Activated naive CD4-positive, alpha-beta T cell treated with anti-CD3 and anti-CD28 coated beads for 36 hours (primary cell): ENCODE results near the gene DNAJB6. TPM values are rescaled to one million over a fixed set of nuclear protein-coding genes. Genes with fewer than 3 reads are reported as not detected.

ENCODE experiments used
- CTCF ChIA-PET: fragments of 350-600 bp; sonication (Branson Sonifier 250); formaldehyde crosslinking; loops from one replicate; lab custom pipeline; 2021; ENCODE audit warnings: antibody characterized with exemption; lab: Charles Lee
- DNase-seq: peaks from one replicate; pipeline ENCODE4 v3.0.0-alpha.2; 2020
- H3K27ac Mint-ChIP-seq: one replicate; pipeline ENCODE4 v1.8.0; 2021; ENCODE audit warnings: mild to moderate bottlenecking, mixed read lengths
- H3K27me3 Mint-ChIP-seq: one replicate; pipeline ENCODE4 v1.8.0; 2021; ENCODE audit warnings: low read depth, mixed read lengths
- H3K36me3 Mint-ChIP-seq: one replicate; pipeline ENCODE4 v1.8.0; 2021; ENCODE audit warnings: low read depth, mixed read lengths
- H3K4me1 Mint-ChIP-seq: one replicate; pipeline ENCODE4 v1.8.0; 2021; ENCODE audit warnings: low read depth, mixed read lengths
- H3K4me3 Mint-ChIP-seq: one replicate; pipeline ENCODE4 v1.8.0; 2021; ENCODE audit warnings: mild to moderate bottlenecking, moderate library complexity, mixed read lengths
- H3K9me3 Mint-ChIP-seq: one replicate; pipeline ENCODE4 v1.8.0; 2021; ENCODE audit warnings: mixed read lengths
- intact Hi-C: fragments of 100-400 bp; cut with micrococcal nuclease; formaldehyde crosslinking; loops from one replicate; pipeline ENCODE4 v1.15.1; 2023
- total RNA-seq, 2 experiments: library from RNA; stranded (reverse); gene quantifications; one replicate each; pipeline ENCODE4 v1.2.3, GENCODE V29; 2021

DNAJB6 gene
- 10 to 100 TPM; 69.0 to 72.1 TPM for total RNA-seq

DNA sequence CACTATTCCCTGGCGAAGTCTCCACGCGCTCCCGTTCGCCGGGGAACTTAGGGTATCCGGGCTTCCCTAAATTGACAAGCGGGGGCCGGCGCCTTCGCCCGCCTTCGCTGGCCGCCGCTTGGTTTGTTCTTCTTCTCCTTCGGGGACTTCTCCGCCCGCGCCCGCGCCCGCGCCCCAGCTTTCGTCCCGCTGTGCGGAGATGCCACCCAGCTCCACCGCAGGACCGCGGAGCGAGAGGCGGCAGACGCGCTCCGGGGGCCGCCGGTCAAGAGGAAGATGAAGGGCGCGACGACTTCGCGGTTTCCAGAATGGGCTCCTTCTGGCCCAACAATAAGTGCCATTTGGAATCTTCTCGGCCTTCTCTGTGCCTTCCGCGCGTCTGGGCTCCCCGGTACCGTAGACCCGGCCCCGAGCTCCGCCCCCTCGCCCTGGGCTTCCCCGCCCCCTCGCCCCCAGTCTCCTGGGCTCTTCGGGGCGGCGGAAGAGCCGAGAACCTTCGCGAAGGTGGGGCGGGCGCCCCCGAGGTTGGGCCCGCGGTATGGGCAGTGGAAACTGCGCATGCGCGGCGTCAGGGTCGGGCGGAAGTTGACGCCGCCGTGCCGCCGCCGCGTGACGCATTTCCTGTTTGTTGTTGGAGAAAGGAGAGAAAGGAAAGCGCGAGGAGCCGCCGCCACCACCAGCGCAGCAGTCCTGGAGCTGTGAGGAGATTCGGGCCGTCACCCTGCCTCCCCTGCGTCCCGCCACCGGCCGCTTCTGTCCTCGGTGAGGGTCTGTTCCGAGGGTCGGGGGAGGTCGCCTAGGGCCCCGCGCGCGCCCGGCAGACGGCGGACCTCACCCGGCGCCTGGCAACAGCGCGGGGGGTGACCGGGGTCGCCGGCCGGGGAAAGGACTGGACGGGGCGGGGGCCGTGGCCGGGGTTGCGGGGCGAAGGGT is at the start of gene DNAJB6:
TSS of gene DNAJB6 (plus strand) at position 622 of the 933 bp plus-strand sequence. CDS start 21,569 bp downstream, outside the sequence.
- peak; percentile 95 for DNase-seq
- Mint-ChIP-seq H3K4me3 (peak within 1 kb of the TSS; percentile 92), H3K36me3 (peaks cover 24% of the 10 kb centered on the region), H3K9me3 (no peaks in the 10 kb centered on the region), H3K27me3 (no peaks in the 10 kb centered on the region), H3K4me1 (peaks cover 39% of the 10 kb centered on the region), H3K27ac (peak within 1 kb of the TSS; percentile 95)
- CTCF ChIA-PET: no interaction called here
- intact Hi-C loops: loop anchor here (1.0 to 2.0 kb wide), 4 partner anchors 18 to 444 kb away; partner anchors contain the start of genes LMBR1 and UBE3C

DNA sequence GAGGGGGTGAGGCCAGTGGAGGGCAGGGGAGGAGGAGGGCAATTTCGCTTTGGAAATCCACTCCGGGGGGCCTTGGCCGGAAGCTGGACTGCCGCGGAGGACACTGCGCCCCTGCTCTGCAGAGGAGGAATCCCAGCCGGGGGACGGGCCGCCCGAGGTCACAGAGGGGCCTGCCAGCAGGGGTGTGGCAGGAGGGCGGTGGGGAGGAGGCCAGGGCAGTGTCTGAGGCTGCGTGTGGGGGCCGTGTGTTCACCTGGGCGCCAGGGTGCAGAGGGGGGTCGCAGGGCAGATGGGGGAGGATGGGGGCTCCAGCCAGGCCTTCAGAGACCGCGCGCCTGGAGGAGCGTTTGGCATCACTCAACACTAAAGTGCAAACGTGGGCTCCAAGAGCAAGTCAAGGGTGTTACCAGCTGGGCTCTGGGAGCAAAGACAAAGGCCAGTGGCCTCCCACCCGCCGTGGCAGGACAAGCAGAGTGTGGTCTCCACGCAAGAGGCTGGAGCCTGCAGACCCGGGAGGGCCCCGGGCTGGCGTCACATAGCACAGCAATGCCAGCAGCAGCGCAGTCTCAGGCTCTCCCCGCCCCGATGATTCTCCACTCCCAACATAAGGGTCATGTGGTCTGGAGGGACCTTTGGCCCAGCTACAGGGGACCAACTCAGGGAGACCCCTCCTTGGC is 45.3 kb upstream of the DNAJB6 start:
- no peak overlapping the region for H3K27ac Mint-ChIP-seq
- no peaks in the 10 kb centered on the region for H3K4me1 Mint-ChIP-seq
- CTCF ChIA-PET: no interaction called here
- H3K36me3 Mint-ChIP-seq: no peaks in the 10 kb centered on the region
- DNase-seq: no peak
- no peaks in the 10 kb centered on the region for H3K9me3 Mint-ChIP-seq
- intact Hi-C loops: no loop called here
- H3K4me3 Mint-ChIP-seq: no peak overlapping the region
- H3K27me3 Mint-ChIP-seq: no peaks in the 10 kb centered on the region

DNA sequence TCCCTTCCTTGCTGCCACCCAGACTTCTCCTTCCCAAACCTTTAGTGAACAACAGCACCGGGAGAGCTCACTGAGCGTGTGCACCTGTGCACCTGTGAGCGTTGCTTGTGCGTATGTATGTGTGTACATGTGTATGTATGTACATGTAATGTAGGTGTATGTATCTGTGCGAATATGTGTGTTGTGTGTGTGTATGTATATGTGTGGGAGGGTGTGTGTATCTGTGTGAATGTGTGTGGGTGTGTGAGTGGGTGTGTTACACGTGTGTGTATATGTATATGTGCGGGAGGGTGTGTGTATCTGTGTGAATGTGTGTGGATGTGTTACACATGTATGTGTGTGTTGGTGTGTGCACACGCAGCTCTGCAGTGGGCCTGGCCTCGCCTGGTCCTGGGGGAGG is 44.5 kb upstream of the DNAJB6 start:
- Mint-ChIP-seq H3K4me3 (no peak overlapping the region), H3K9me3 (no peaks in the 10 kb centered on the region), H3K27me3 (no peaks in the 10 kb centered on the region), H3K4me1 (peaks cover 4% of the 10 kb centered on the region), H3K27ac (no peak overlapping the region), H3K36me3 (no peaks in the 10 kb centered on the region)
- no peak for DNase-seq
- CTCF ChIA-PET: no interaction called here
- intact Hi-C loops: no loop called here

GRCh38 chr7:157292770-157293412 is 43.9 kb upstream of the DNAJB6 start:
- no peaks in the 10 kb centered on the region for H3K36me3 Mint-ChIP-seq
- H3K27me3 Mint-ChIP-seq: no peaks in the 10 kb centered on the region
- no peak for DNase-seq
- no peak overlapping the region for H3K4me3 Mint-ChIP-seq
- CTCF ChIA-PET: interaction anchor here (1.0 kb wide), 1 partner anchor 19 kb away, joined by 3 read pairs; no protein-coding TSS in a partner anchor
- peaks cover 6% of the 10 kb centered on the region for H3K4me1 Mint-ChIP-seq
- intact Hi-C loops: no loop called here
- no peaks in the 10 kb centered on the region for H3K9me3 Mint-ChIP-seq
- no peak overlapping the region for H3K27ac Mint-ChIP-seq

DNA sequence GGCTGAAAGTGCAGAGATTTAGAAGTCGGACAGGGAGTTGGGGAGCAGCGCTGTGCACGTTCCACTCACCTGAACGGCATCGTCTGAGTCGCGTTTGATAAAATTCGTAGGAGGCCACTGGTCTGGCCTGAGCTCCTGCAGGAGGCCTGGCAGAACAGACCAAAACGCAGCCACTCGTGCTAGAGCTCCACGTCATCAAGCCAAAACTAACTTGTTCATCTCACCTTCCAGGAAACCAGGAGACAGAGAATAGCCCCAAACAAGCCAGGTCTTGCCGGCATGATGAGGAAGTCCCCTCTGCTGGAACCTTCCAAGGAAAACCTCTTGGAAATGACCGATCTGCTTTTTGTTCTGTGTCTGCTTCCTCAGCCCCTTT is 43.4 kb upstream of the DNAJB6 start:
- H3K36me3 Mint-ChIP-seq: no peaks in the 10 kb centered on the region
- H3K27me3 Mint-ChIP-seq: no peaks in the 10 kb centered on the region
- no peak for DNase-seq
- H3K4me1 Mint-ChIP-seq: peaks cover 6% of the 10 kb centered on the region
- no peak overlapping the region for H3K27ac Mint-ChIP-seq
- no peak overlapping the region for H3K4me3 Mint-ChIP-seq
- intact Hi-C loops: no loop called here
- no peaks in the 10 kb centered on the region for H3K9me3 Mint-ChIP-seq
- CTCF ChIA-PET: interaction anchor here (1.0 kb wide), 1 partner anchor 19 kb away, joined by 3 read pairs; no protein-coding TSS in a partner anchor

- no peak for DNase-seq
- intact Hi-C loops: no loop called here
- Mint-ChIP-seq H3K9me3 (no peaks in the 10 kb centered on the region), H3K4me1 (peaks cover 11% of the 10 kb centered on the region), H3K27ac (no peak overlapping the region), H3K27me3 (no peaks in the 10 kb centered on the region), H3K36me3 (no peaks in the 10 kb centered on the region), H3K4me3 (no peak overlapping the region)
- CTCF ChIA-PET: interaction anchor here (0.6 to 0.7 kb wide), 3 partner anchors 14 to 96 kb away, joined by 3 to 4 read pairs (median 3); no protein-coding TSS in a partner anchor
Measured at GRCh38 chr7:157294773-157295172, 42.0 kb upstream of the DNAJB6 start.

- Mint-ChIP-seq H3K36me3 (no peaks in the 10 kb centered on the region), H3K4me1 (peaks cover 11% of the 10 kb centered on the region), H3K9me3 (no peaks in the 10 kb centered on the region), H3K27ac (no peak overlapping the region), H3K4me3 (no peak overlapping the region), H3K27me3 (no peaks in the 10 kb centered on the region)
- DNase-seq: no peak
- CTCF ChIA-PET: no interaction called here
- intact Hi-C loops: no loop called here
Measured at GRCh38 chr7:157295338-157295737, 41.5 kb upstream of the DNAJB6 start.

DNA sequence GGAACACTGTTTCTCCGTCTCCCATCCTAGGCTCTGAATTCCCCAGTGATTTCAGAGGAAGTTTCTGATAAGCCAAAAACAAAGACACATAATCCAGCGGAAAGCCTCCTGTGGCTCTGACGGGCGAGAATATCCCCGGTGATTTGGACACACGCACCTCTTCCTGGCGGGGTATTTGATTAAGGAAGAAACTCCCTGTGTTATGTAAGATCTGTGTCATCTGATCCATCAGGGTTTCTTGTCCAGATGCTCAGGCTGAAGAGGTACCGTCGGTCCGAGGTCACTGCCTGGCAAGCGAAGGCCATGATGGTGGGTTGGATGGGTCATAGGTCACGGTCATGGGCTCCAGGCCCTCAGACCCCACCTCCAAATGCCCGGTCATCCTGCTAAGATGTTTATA is 39.6 kb upstream of the DNAJB6 start:
- intact Hi-C loops: no loop called here
- Mint-ChIP-seq H3K4me1 (peaks cover 21% of the 10 kb centered on the region), H3K27me3 (no peaks in the 10 kb centered on the region), H3K36me3 (no peaks in the 10 kb centered on the region), H3K4me3 (no peak overlapping the region), H3K9me3 (no peaks in the 10 kb centered on the region), H3K27ac (no peak overlapping the region)
- DNase-seq: no peak
- CTCF ChIA-PET: interaction anchor here (0.8 kb wide), 1 partner anchor 43 kb away, joined by 3 read pairs; no protein-coding TSS in a partner anchor

DNA sequence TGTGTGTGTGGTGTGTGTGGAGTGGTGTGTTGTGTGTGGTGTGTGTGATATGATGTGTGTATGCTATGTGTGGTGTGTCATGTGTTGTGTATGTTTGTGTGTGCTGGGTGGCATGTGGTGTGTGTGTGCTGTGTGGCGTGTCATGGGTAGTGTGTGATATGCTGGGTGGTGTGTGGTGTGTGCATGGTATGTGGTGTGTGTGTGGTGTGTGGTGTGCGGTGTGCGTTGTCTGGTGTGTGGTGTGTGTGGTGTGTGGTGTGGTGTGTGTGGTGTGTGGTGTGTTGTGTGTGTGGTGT is 37.5 kb upstream of the DNAJB6 start:
- no peak for DNase-seq
- Mint-ChIP-seq H3K27ac (no peak overlapping the region), H3K4me3 (no peak overlapping the region)

DNA sequence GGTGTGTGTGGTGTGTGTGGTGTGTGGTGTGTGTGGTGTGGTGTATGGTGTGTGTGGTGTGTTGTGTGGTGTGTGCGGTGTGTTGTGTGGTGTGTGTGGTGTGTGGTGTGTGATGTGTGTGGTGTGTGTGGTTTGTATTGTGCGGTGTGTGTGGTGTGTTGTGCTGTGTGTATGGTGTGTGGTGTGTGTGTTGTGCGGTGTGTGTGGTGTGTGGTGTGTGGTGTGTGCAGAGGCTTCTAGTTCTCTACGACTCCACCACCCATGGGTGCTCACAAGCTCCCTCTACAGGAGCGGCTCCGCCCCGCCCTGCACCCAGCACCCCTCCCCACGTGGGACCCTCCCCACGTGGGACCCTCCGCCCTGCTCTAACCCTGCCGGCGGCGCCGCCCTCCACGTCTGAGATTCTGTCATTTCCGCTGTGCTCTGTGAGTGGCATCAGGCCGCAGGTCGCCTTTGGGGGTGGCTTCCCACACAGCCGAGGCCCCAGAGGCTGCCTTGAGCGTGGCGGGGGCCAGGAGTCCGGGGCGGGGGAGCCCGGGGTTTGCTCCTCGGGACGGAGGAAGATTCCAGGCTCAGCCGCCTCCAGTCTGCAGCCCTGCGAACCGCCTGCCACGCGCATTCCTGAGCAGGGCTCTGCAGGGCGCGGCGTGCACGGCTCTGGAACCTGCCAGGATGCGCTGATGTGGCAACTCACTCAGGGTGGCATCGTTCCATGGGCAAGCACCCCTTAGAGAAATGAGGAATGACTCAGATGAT is 37.0 kb upstream of the DNAJB6 start:
- Mint-ChIP-seq H3K4me3 (no peak overlapping the region), H3K27me3 (no peaks in the 10 kb centered on the region), H3K36me3 (no peaks in the 10 kb centered on the region), H3K9me3 (no peaks in the 10 kb centered on the region), H3K27ac (no peak overlapping the region), H3K4me1 (peaks cover 32% of the 10 kb centered on the region)
- CTCF ChIA-PET: interaction anchor here (0.6 to 0.9 kb wide), 2 partner anchors 33 to 39 kb away, joined by 3 read pairs; no protein-coding TSS in a partner anchor
- no peak for DNase-seq
- intact Hi-C loops: loop anchor here (10.0 kb wide), 1 partner anchor 525 kb away; no protein-coding TSS in a partner anchor

More for the DNA sequence above, 37.5 kb upstream of the DNAJB6 start:
- CTCF ChIA-PET: no interaction called here
- intact Hi-C loops: no loop called here
- H3K27me3 Mint-ChIP-seq: no peaks in the 10 kb centered on the region
- H3K4me1 Mint-ChIP-seq: peaks cover 32% of the 10 kb centered on the region
- H3K36me3 Mint-ChIP-seq: no peaks in the 10 kb centered on the region
- no peaks in the 10 kb centered on the region for H3K9me3 Mint-ChIP-seq

DNA sequence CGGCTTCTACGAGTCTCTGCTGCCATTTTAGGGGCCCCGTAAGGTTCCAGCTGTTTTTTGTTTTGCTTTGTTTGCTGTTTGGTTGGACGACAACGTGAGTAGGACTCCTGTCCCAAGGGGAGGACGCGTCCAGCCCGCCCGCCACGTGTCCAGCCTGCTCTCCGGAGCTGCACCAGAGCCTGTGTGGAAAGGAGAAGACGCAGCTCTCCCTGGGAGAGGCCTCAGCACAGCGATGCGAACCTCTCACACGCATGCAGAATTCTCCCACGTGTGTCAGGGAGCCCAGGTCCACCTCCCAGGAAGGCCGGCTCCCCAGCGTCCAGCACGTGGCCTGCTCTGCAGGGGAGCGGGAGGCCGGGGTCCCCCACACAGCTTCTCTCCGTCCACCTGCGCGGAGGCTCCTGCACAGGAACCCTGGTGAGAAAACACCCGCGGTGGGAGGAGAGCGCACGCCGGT is 36.4 kb upstream of the DNAJB6 start:
- peaks cover 32% of the 10 kb centered on the region for H3K4me1 Mint-ChIP-seq
- DNase-seq: no peak
- no peaks in the 10 kb centered on the region for H3K36me3 Mint-ChIP-seq
- H3K4me3 Mint-ChIP-seq: no peak overlapping the region
- CTCF ChIA-PET: interaction anchor here (0.6 to 0.9 kb wide), 2 partner anchors 32 to 38 kb away, joined by 3 read pairs; no protein-coding TSS in a partner anchor
- H3K27ac Mint-ChIP-seq: no peak overlapping the region
- intact Hi-C loops: loop anchor here (10.0 kb wide), 1 partner anchor 524 kb away; no protein-coding TSS in a partner anchor
- H3K27me3 Mint-ChIP-seq: no peaks in the 10 kb centered on the region
- no peaks in the 10 kb centered on the region for H3K9me3 Mint-ChIP-seq
